ENCODE measurements around the gene TMEM191C.
"Not testable (repeated sequence)": the region's sequence is repeated elsewhere in the genome, so short reads cannot be mapped to it uniquely, and the experiment has no call there.

Gene TMEM191C

DNA sequence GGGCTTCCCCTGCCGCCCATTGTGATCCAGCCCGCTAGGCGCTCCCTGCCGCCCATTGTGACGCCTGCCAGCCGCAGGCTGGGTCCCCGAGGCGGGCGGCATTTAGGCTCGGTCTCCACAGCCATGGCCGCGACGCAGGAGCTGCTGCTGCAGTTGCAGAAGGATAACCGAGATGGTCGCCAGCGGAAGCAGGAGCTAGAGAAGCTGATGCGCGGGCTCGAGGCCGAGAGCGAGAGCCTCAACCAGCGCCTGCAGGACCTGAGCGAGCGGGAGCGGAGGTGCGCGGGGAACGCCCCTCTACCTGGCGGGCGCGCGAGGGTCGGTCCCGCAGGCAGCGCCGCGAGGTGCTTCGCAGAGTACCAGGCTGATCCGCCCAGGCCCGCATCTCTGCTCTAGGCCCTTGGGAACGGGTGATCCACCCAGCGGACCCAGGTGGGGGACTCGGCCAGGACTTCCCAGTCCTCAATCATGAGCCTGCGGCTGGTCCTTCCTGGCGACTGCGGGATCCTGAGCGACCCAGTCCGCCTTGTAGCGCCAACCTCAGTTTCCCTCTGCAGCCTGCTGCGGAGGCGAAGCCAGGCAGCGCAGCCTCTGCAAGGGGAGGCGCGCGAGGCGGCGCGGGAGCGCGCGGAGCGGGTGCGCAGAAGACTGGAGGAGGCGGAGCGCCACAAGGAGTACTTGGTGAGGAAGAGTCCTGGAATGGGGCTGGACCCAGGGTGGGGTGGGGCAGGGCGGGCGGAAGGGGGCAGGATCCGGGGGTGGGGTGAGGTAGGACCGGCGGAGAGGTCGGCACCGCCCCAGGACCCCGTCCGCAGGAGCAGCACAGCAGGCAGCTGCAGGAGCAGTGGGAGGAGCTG, at the start of gene TMEM191C:
TSS of gene TMEM191C (plus strand) at position 51 of the 857 bp plus-strand sequence. CDS start at position 124, 73 bp downstream.
- DNase-seq, result not testable (repeated sequence)

- DNase-seq, result not testable (repeated sequence)
Observed at GRCh38 chr22:21417853-21418252, 49.3 kb upstream of the TMEM191C start.

GRCh38 chr22:21418974-21419638, 48.1 kb upstream of the TMEM191C start:
- DNase-seq, result not testable (repeated sequence)

DNA sequence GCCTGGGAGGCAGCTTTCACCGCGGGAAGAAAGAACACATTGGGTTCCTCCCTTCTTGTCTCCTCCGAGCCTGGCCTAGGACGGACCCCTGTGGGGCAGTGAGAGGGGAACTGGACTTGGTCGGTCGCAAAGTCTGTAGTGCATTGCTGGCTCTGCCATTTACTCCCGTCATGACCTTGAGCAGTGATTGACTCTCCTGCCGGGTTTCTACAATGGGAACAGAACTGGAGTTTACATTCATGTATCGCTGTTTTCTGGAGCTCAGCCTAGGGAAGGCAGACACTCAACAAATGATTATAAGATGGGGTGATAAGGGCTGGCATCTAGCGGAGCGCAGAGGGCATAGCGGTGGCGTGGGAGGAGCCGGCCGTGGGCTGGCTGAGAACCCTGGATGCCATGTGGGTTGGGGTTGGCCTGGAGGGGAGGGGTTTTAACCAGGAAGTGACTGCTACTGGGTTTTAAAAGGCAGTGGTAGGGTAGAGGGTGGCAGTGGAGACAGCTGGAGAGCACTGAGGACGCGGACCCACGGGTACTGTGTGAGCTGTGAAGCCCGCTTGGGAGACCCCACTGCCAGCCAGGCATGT, 46.9 kb upstream of the TMEM191C start:
- not testable (repeated sequence) for DNase-seq

GRCh38 chr22:21424084-21424709, 43.0 kb upstream of the TMEM191C start:
- not testable (repeated sequence) for DNase-seq

DNA sequence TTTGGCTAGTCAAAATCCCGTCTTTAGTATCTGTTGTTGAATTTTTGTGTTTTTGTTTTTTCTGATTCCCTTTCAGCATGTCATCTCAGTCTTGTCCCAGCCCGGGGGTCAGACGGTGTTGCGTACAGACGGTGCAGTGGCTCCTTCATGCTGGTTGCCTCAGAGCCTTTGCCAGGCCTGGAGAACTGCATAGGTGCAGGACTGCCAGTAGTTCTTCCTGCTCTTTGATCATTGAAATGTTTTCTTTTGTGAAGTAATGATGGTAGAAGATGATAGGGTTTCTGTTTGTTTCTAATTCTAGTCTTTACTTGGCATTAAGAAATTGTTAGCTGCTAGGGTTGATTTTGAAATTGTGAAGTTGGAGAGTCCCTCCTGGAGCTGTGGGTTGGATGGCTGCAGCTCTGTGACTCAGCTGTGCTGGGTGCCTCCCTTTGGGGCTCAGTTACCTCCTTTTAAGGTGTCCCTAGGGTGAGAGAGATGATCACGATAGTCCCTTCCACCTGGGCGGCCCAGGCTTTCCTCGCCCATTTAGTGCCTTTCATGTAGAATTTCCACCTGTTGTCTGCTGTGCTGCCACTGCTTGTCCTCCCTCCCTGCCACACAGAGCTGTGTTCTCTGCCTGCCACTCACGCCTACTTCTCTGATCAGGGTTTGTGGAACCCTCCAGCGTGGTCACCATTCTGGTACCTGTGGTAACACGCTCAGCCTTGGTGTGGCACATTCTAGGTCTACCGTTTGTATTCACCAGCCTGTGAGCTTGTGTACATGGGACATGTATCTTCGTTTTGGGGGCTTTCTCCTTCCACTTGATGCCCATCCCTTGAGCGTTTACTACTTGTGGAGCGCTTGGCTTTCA, 32.6 kb upstream of the TMEM191C start:
- DNase-seq, result not testable (repeated sequence)

DNA sequence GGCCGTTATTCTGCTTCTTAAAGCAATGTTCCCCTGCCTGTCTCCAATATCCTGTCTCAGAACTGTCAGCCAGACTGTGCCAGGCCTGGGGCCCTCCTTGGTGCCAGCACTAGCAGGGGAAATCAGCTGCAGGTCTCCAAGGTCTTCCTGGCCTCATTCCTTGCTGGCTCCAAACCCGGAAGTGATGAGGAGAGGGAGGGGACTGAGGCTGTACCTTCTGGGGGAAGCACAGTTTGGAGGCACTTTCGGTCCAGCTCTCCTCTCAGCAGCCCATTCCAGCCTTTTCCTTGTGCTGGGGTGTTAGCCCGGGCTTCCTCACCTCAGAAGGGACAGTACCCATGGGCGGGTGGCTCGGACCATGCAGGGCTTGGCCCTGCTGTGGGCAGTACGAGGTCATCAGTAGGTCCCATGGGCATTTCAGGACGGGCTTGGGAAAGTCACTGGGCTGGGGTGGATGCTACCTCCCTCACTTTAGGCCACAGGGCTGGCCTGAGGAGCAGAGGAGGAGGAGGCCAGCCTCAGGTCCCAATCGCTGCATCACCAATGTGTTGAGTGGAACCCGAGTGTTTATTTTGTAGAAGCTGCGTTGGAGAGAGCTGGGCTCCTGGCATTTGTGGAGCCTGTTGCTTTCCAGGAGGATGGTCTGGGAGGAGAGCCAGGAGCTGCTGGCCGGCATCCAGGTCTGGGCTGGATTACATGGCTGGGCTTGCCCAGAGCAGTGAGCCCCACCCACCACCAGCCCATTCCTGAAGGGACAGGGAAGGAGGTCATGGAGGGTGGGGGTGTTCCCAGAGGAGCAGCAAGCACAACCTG, 31.0 kb upstream of the TMEM191C start:
- DNase-seq, result not testable (repeated sequence)

GRCh38 chr22:21438013-21438412, 29.2 kb upstream of the TMEM191C start:
- not testable (repeated sequence) for DNase-seq

DNA sequence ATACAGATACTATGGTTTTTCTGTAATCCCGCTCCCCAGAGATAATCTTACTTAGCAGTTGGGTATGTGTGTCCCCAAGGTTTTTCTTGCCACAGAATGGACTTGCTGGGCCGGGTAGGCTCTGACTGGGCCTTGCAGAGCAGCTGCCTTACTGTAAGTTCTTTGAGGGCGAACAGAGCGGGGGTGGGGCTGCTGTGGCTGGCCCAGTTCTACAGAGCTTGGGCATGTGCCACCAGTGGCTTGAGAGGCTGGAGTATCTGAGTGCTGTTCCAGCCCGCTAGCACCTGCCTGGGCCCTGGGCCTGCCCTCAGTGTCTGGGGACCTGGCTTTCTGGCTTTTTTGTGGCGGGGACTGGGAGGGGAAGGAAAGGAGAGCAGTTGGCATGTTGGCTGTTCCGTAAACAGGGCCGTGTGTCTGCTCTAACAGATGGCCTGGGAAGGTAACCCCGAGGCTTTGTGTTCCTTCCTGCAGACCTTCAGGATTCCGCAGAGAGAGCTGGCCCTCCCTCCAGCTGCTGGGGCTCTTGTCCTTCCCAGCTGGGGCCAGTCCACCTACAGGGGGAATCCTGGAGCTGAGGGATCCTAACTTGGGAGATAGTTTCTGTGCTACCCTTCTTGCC, 27.1 kb upstream of the TMEM191C start:
- not testable (repeated sequence) for DNase-seq

DNA sequence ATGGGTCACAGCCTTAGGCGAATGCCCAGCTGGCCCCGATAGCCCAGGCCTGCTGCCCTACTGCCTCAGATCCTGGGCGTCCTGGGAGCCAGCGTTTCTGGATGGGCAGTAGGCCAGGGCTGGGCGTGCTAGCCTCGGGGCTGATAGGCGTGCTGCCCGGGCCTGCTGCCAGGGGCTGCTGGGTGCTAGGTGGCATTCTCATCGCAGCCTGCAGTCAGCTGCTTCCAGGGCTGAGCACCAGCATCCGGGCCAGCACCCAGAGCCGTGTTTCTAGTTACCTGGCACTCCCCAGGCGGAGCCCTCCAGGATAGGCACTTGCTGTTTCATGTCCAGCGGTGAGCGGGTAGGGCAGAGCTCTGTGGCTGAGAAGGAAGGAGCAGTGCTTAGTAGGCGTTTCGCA, 26.5 kb upstream of the TMEM191C start:
- not testable (repeated sequence) for DNase-seq

DNA sequence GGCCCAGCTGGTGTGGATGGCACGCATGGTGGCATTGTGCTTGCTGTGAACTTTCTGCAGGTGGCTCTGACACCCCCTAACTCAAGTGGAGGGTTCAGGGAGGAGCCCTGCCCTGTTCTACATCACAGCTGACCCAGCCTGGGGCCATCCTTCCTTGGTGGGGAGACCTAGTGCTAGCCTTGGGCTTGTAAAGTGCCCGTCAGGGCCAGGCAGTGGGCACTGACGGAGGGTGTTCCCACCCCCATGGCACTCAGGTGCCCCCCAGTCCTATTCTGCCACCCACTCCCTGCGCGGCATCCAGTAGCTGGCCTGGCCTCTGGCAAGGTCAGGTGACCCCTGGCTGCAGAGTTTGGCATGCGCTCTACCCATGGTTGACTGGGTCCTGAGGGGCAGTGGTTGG, 26.0 kb upstream of the TMEM191C start:
- DNase-seq, result not testable (repeated sequence)

GRCh38 chr22:21442123-21442522, 25.1 kb upstream of the TMEM191C start:
- not testable (repeated sequence) for DNase-seq

DNA sequence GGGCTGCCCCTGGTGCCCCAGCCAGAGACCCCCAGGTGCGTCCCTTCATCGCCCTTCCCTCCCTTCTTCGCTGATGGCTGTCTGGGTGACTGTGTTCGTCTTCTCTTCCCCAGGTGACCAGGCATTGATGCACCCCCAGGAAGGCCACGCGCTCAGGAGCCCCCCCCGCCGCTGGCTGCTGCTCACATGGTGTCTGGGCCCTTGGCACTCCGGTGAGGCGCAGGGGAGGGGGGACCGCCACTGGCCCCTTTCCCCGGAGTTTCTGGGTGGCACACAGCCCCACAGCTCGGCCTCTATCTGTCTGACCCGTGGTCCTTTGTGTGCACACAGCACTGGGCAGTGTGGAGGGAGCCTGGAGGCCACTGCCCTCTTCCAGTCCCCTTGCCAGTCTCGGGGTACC, 24.5 kb upstream of the TMEM191C start:
- DNase-seq, result not testable (repeated sequence)

- DNase-seq, result no peak
Observed at GRCh38 chr22:21443057-21443734, 24.0 kb upstream of the TMEM191C start.

DNA sequence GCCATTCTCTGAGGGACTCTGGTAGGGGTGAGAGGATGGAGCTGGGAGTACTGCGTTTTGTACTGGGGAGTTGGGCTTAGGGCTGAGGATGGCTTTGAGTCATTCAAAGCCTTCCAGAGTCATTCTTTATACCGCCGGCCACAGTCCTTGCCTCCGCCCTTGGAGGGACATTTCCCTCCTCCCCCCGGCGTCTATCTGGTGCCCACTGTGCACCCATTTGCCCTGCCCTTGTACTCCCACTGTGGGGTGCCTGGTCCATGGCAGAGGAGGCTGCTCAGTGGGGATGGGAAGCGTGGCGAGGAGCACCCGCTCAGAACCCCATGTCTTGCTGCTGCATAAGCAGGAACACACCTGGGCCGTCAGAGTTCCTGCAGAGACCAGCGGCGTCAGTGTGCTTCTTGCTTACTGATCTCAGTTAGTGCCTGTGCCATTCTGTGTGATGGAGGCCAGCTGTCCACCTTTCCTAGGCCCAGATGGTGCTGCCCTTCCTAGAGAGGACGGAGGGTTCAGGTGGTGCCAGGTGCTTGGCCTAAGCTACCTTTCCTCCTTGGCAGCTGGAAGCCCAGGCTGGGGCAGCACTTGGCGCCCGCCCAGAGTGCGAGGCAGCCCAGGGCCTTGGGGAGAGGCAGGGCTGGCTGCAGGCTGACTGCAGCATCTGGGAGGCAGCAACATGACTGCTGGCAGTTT, 23.3 kb upstream of the TMEM191C start:
- DNase-seq, result no peak

- no peak for DNase-seq
Observed at GRCh38 chr22:21444701-21445436, 22.3 kb upstream of the TMEM191C start.

DNA sequence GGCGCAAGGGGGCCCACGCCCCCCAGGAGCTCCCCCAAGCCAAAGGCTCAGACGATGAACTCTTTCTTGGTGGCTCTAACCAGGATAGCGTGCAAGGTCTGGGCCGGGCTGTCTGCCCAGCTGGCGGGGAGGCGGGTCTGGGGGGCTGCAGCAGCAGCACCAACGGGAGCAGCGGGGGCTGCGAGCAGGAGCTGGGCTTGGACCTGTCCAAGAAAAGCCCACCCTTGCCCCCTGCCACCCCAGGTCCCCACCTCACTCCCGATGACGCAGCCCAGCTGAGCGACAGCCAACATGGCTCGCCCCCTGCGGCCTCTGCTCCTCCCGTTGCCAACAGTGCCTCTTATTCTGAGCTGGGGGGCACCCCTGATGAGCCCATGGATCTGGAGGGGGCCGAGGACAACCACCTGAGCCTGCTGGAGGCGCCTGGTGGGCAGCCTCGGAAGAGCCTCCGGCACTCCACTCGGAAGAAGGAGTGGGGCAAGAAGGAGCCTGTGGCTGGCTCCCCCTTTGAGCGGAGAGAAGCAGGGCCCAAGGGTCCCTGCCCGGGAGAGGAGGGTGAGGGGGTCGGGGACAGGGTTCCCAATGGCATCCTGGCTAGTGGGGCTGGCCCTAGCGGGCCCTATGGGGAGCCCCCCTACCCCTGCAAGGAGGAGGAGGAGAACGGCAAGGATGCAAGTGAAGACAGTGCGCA, 21.6 kb upstream of the TMEM191C start:
- no peak for DNase-seq
